GM12878 (cell line): ENCODE measurements around the gene CCDC117. TPM values are rescaled to one million over a fixed set of nuclear protein-coding genes. Genes with fewer than 3 reads are reported as not detected.
"Not testable (repeated sequence)": the region's sequence is repeated elsewhere in the genome, so short reads cannot be mapped to it uniquely, and the experiment has no call there.

Experiments
- ATAC-seq: fragments of 200-7000 bp; cut with Tn5 transposase; 3 replicates; pipeline ENCODE4 v1.9.1; 2020; ENCODE audit warnings: mild to moderate bottlenecking, moderate library complexity
- BruUV-seq: library from RNA; stranded (reverse); fragments of 400-500 nt; replicated peaks from 2 replicates; lab custom pipeline; 2021; lab: Mats Ljungman, UMichigan
- CTCF ChIA-PET: fragments of 300-600 bp; sonication (Branson Sonifier 250); formaldehyde crosslinking; extraction: SDS; loops from one replicate; lab custom pipeline; 2021; ENCODE audit warnings: inconsistent platforms; lab: Yijun Ruan, JAX
- POLR2A ChIA-PET: fragments of 350-600 bp; formaldehyde crosslinking; extraction: SDS; loops from one replicate; lab custom pipeline; 2021; ENCODE audit warnings: inconsistent platforms; lab: Charles Lee
- RAD21 ChIA-PET: fragments of 300-600 bp; sonication (Branson Sonifier 250); formaldehyde crosslinking; loops from one replicate; lab custom pipeline; 2023; ENCODE audit warnings: antibody characterized with exemption; ENCODE audit not compliant: unreplicated experiment; lab: Charles Lee
- SMC1A ChIA-PET: fragments of 300-600 bp; sonication (Branson Sonifier 250); formaldehyde crosslinking; loops from one replicate; lab custom pipeline; 2023; ENCODE audit not compliant: unreplicated experiment, uncharacterized antibody; lab: Charles Lee
- DNase-seq: peaks from one replicate; pipeline ENCODE4 v3.0.0-alpha.2; 2011; ENCODE audit warnings: low read depth, low spot score
- FAIRE-seq: peaks from 3 replicates; lab custom pipeline; 2011; peaks lifted over from hg19 to GRCh38; lab: Jason Lieb, UNC
- H2AFZ ChIP-seq: 2 replicates; pipeline ENCODE4 v1.6.0; 2011; ENCODE audit warnings: low read depth, low read length, control low read depth; ENCODE audit not compliant: control insufficient read depth
- H3K27ac ChIP-seq: 2 replicates; pipeline ENCODE4 v1.5.1; 2011; ENCODE audit warnings: control low read depth; ENCODE audit not compliant: control insufficient read depth, insufficient read depth
- H3K27me3 ChIP-seq, 2 experiments: replicated peaks in 1 of 2; 2 replicates each; pipeline versions ENCODE4 v1.6.0 to v1.6.1; 2011; ENCODE audit warnings: low read length in 1 of 2; ENCODE audit not compliant: control insufficient read depth in 2 of 2, insufficient read depth in 2 of 2
- H3K36me3 ChIP-seq, 2 experiments: 2 replicates each; pipeline ENCODE4 v1.5.1; 2011; ENCODE audit warnings: low read length in 1 of 2; ENCODE audit not compliant: control insufficient read depth in 2 of 2, insufficient read depth in 2 of 2
- H3K4me1 ChIP-seq: 2 replicates; pipeline ENCODE4 v1.6.1; 2011; ENCODE audit warnings: mild to moderate bottlenecking, low read length, moderate library complexity, mixed read lengths; ENCODE audit not compliant: control insufficient read depth, insufficient read depth
- H3K4me2 ChIP-seq: 2 replicates; pipeline ENCODE4 v1.6.0; 2011; ENCODE audit warnings: control low read depth; ENCODE audit not compliant: control insufficient read depth, insufficient read depth
- H3K4me3 ChIP-seq: fragments of 200-600 bp; sonication (generic); 2 replicates; pipeline ENCODE4 v1.5.1; 2016
- H3K79me2 ChIP-seq: 2 replicates; pipeline ENCODE4 v1.6.0; 2011; ENCODE audit warnings: low read length; ENCODE audit not compliant: control insufficient read depth, insufficient read depth
- H3K9ac ChIP-seq: 2 replicates; pipeline ENCODE4 v1.8.0; 2011; ENCODE audit warnings: low read length, control low read depth, mixed read lengths; ENCODE audit not compliant: control insufficient read depth, insufficient read depth
- H3K9me3 ChIP-seq: replicated peaks from 3 replicates; pipeline ENCODE4 v1.5.1; 2011; ENCODE audit warnings: mild to moderate bottlenecking, low read length; ENCODE audit not compliant: control insufficient read depth, insufficient read depth
- H4K20me1 ChIP-seq: 2 replicates; pipeline ENCODE4 v1.6.0; 2011; ENCODE audit not compliant: control insufficient read depth, insufficient read depth
- ETV6 ChIP-seq, 2 experiments: fragments of 450-650 bp in 1 of 2; IDR thresholded peaks in 1 of 2; conservative IDR thresholded peaks in 1 of 2; 2 replicates each; pipeline ENCODE4 v1.6.1; 2014; ENCODE audit warnings: antibody characterized with exemption in 1 of 2, borderline replicate concordance in 1 of 2, low read depth in 1 of 2, mild to moderate bottlenecking in 1 of 2, moderate library complexity in 1 of 2
- MEF2B ChIP-seq: fragments of 450-650 bp; IDR thresholded peaks from 2 replicates; pipeline ENCODE4 v1.6.1; 2018; ENCODE audit warnings: mild to moderate bottlenecking, moderate library complexity; ENCODE audit not compliant: partially characterized antibody, poor library complexity, severe bottlenecking
- NFXL1 ChIP-seq: fragments of 450-650 bp; IDR thresholded peaks from 2 replicates; pipeline ENCODE4 v1.6.1; 2017; ENCODE audit warnings: antibody characterized with exemption, mild to moderate bottlenecking, borderline replicate concordance
- WGBS: methylation state at CpG from one replicate; pipeline ENCODE4 v1.1.6; 2016; ENCODE audit warnings: low lambda C conversion rate; ENCODE audit not compliant: insufficient replicate concordance, insufficient coverage; ENCODE audit errors: missing lambda C conversion rate; 5-methylcytosine and 5-hydroxymethylcytosine counted together
- in situ Hi-C: fragments of 300-500 bp; cut with MboI; formaldehyde crosslinking; loops from 9 replicates; pipeline ENCODE4 v1.14.3; 2018; ENCODE audit warnings: mixed read lengths
- intact Hi-C: fragments of 100-400 bp; cut with micrococcal nuclease; formaldehyde crosslinking; loops from one replicate; pipeline ENCODE4 v1.14.2; 2022; ENCODE audit not compliant: unreplicated experiment
- polyA plus RNA-seq, 11 experiments: library from polyadenylated mRNA; depleted of rRNA in 4 of 11; unstranded in 6 of 11; stranded (reverse) in 5 of 11; fragments of >200 nt; fragmentation: Nextera tagmentation in 4 of 11; fragmentation: Illumina TruSeq in 1 of 11; extraction: Ambion mirVana in 4 of 11; extraction: Trizol in 1 of 11; gene quantifications; 1 replicate in 1 of 11; 2 replicates in 10 of 11; pipeline versions ENCODE4 v1.2.1 to v1.2.3, GENCODE V29; 2011 to 2016; ENCODE audit warnings: inconsistent platforms in 2 of 11, missing spikeins in 2 of 11, low read depth in 1 of 11
- total RNA-seq, 4 experiments: library from RNA; depleted of rRNA in 3 of 4; stranded (reverse); fragments of >200 nt in 3 of 4; fragmentation: Illumina TruSeq in 1 of 4; extraction: Trizol in 1 of 4; gene quantifications; 2 replicates each; pipeline versions ENCODE4 v1.2.1 to v1.2.3, GENCODE V29; 2013 to 2021

The CCDC117 gene
- total and polyA plus RNA-seq, 10 of the 15 experiments (the other 5 are each of a cell fraction or from before 2014, with no cell fraction given) = 6.3 to 32.2 (median 20.6) TPM

DNA sequence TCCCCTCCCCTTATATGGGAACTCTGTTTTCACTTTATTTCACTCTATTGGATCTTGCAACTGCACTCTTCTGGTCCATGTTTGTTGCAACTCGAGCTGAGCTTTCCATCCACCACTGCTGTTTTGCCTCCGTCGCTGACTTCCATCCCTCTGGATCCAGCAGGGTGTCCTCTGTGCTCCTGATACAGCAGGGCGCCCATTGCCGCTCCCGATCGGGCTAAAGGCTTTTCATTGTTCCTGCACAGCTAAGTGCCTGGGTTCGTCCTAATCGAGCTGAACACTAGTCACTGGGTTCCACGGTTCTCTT, 11.1 kb upstream of the CCDC117 start:
- H3K9ac ChIP-seq = no peak overlapping the region
- H2AFZ ChIP-seq = no peak overlapping the region
- 95% methylated on average over 10 of the region's 10 CpGs for WGBS
- no peak for DNase-seq
- H4K20me1 ChIP-seq = no peaks in the 10 kb centered on the region
- no peak for FAIRE-seq
- H3K4me1 ChIP-seq = peaks cover 8% of the 10 kb centered on the region
- in situ Hi-C loops = no loop called here
- CTCF ChIA-PET = interaction anchor here (0.6 to 2.3 kb wide), 6 partner anchors 12 to 318 kb away, joined by 3 to 6 read pairs (median 4); no protein-coding TSS in a partner anchor
- no peak overlapping the region for H3K27ac ChIP-seq
- POLR2A ChIA-PET = interaction anchor here (0.7 to 3.2 kb wide), 3 partner anchors 11 to 40 kb away, joined by 6 to 21 read pairs (median 9); partner anchors contain the start of gene CCDC117
- no peaks in the 10 kb centered on the region for H3K9me3 ChIP-seq
- no peaks in the 10 kb centered on the region for H3K79me2 ChIP-seq
- no peaks in the 10 kb centered on the region for H3K27me3 ChIP-seq
- H3K4me2 ChIP-seq = no peak overlapping the region
- no peak for ATAC-seq
- BruUV-seq = no TSS peak
- no peaks in the 10 kb centered on the region for H3K36me3 ChIP-seq
- RAD21 ChIA-PET = interaction anchor here (1.2 to 2.2 kb wide), 4 partner anchors 12 to 31 kb away, joined by 3 to 22 read pairs (median 4); partner anchors contain the start of gene CCDC117
- TF ChIP-seq NFXL1 (no peak), ETV6 (conservative IDR thresholded peaks at IDR 0.05 in 1 of 2, IDR thresholded peaks at IDR 0.05 in 1 of 2; ENCODE audit: borderline replicate concordance in 1 of 2, low read depth in 1 of 2) (no peak), MEF2B (no peak)
- SMC1A ChIA-PET = interaction anchor here (0.9 to 4.7 kb wide), 11 partner anchors 11 to 161 kb away, joined by 3 to 22 read pairs (median 6); partner anchors contain the start of genes CCDC117, CHEK2 and HSCB
- H3K4me3 ChIP-seq = no peak overlapping the region
- intact Hi-C loops = no loop called here

DNA sequence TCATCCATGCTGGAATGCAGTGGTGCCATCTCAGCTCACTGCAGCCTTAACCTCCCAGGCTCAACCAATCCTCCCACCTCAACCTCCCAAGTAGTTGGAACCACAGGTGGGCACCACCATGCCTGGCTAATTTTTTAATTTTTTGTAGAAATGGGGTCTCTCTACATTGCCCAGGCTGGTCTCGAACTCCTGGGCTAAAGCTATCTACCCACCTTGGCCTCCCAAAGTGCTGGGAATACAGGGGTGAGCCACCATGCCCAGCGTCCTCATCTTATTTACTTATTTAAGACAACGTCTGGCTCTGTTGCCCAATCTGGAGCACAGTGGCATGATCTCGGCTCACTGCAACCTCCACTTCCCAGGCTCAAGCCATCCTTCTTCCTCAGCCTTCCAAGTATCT, 10.5 kb upstream of the CCDC117 start:
- WGBS = 92% methylated on average over 4 of the region's 4 CpGs
- not testable (repeated sequence) for DNase-seq, H3K4me3 ChIP-seq

More for the DNA sequence above, 10.5 kb upstream of the CCDC117 start:
- H3K36me3 ChIP-seq, in situ Hi-C loops, POLR2A ChIA-PET, H3K4me1 ChIP-seq, H3K27ac ChIP-seq, H2AFZ ChIP-seq, FAIRE-seq, H4K20me1 ChIP-seq, H3K9me3 ChIP-seq, H3K9ac ChIP-seq, BruUV-seq, ATAC-seq, H3K4me2 ChIP-seq, H3K79me2 ChIP-seq, intact Hi-C loops, H3K27me3 ChIP-seq: not testable (repeated sequence)
- CTCF ChIA-PET = interaction anchor here (1.2 to 2.3 kb wide), 3 partner anchors 11 to 67 kb away, joined by 4 to 6 read pairs (median 6); no protein-coding TSS in a partner anchor
- RAD21 ChIA-PET = interaction anchor here (2.2 kb wide), 1 partner anchor 11 kb away, joined by 22 read pairs; the partner anchor contains the start of gene CCDC117
- SMC1A ChIA-PET = interaction anchor here (1.1 to 4.7 kb wide), 3 partner anchors 11 to 25 kb away, joined by 3 to 22 read pairs (median 4); partner anchors contain the start of gene CCDC117
